ENCODE results near the gene PDP2.

Gene PDP2

DNA sequence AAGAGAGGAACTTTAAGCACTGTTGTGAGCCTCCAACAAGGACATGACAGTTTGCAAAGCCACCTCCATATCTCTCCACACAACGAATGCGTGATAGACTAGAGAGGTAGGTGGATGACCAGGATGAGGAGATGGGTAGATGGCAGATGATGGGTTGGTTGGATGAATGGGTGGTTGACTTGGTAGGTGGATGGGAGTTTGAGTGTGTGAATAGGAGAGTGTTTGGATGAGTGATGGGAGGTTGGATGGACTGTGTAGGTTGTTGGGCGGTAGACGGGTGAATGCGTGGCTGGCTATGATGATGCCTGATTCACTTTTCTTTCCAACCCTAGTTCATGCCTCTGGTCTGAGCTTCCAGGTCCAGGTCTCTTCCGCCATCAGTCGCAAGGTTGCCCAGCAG lies 34.2 kb downstream of the PDP2 start:
- Histone ChIP-seq H3K9me3 (ENCODE audit: insufficient read depth, low read depth, low read length) (no peaks in the 10 kb centered on the region), H2BK12ac (ENCODE audit: low read length) (no peak overlapping the region), H3K79me1 (ENCODE audit: low read length) (no peaks in the 10 kb centered on the region), H2AK5ac (ENCODE audit: low read length) (no peak overlapping the region), H2BK120ac (ENCODE audit: insufficient read depth, low read length, poor library complexity) (no peak overlapping the region), H3K36me3 (ENCODE audit: control insufficient read depth in 1 of 2, insufficient read depth in 2 of 2, low read length in 2 of 2) (no peaks in the 10 kb centered on the region), H3K4ac (ENCODE audit: low read depth, low read length) (no peak overlapping the region), H4K12ac (ENCODE audit: low read depth, low read length) (no peak overlapping the region), H3K4me2 (ENCODE audit: low read length) (no peak overlapping the region), H2AFZ (ENCODE audit: insufficient read depth, low read length, poor library complexity) (no peak overlapping the region), H3K18ac (ENCODE audit: low read length) (no peak overlapping the region), H4K8ac (ENCODE audit: low read depth, low read length) (no peak overlapping the region), H3K4me3 (ENCODE audit: low read depth, low read length) (no peak overlapping the region), H3K79me2 (ENCODE audit: control insufficient read depth, insufficient read depth, low read length, poor library complexity) (no peaks in the 10 kb centered on the region), H3K27me3 (ENCODE audit: insufficient read depth, low read length) (no peaks in the 10 kb centered on the region), H3K14ac (ENCODE audit: low read length) (no peak overlapping the region), H4K91ac (ENCODE audit: low read depth, low read length) (no peak overlapping the region), H3K4me1 (ENCODE audit: control insufficient read depth in 1 of 2, insufficient read depth in 2 of 2, low read length in 2 of 2) (no peaks in the 10 kb centered on the region), H3K9ac (ENCODE audit: low read length) (no peak overlapping the region), H3K23ac (ENCODE audit: low read length) (no peak overlapping the region), H2BK5ac (ENCODE audit: low read depth, low read length, poor library complexity) (no peak overlapping the region), H3K27ac (ENCODE audit: low read depth, low read length) (no peak overlapping the region)
- WGBS (ENCODE audit: extremely low coverage, insufficient coverage, insufficient read length): 100% methylated on average over 1 of the region's 7 CpGs
- no peak for DNase-seq

DNA sequence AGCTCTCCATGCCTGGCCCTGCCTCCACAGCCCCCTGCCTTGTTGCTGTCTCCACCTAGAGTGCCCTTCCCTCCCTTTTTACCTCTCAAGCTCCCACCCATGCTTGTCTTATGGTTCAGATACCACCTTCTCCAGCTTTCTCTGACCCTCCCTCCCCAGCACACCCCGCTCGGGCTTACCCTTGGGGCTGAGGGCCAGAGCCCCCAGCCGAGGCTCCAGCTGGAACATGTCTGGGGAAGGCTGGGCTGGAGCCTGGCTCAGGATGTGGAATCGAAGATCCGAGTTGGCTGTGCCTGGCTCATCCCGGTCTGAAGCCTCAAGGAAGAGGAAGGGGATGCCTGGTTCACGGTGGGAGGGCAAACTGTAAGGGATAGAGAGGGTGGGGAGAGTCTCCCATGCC lies 34.7 kb downstream of the PDP2 start:
- no peak overlapping the region for H2AK5ac ChIP-seq (ENCODE audit: low read length)
- no CpG with 5 or more reads among the region's 7 CpGs for WGBS (ENCODE audit: extremely low coverage, insufficient coverage, insufficient read length)
- no peak overlapping the region for H2BK120ac ChIP-seq (ENCODE audit: insufficient read depth, low read length, poor library complexity)
- H4K91ac ChIP-seq (ENCODE audit: low read depth, low read length): no peak overlapping the region
- no peak for DNase-seq
- H3K9me3 ChIP-seq (ENCODE audit: insufficient read depth, low read depth, low read length): no peaks in the 10 kb centered on the region
- H3K4me2 ChIP-seq (ENCODE audit: low read length): no peak overlapping the region
- no peak overlapping the region for H3K14ac ChIP-seq (ENCODE audit: low read length)
- no peak overlapping the region for H2AFZ ChIP-seq (ENCODE audit: insufficient read depth, low read length, poor library complexity)
- no peak overlapping the region for H3K23ac ChIP-seq (ENCODE audit: low read length)
- no peak overlapping the region for H4K8ac ChIP-seq (ENCODE audit: low read depth, low read length)
- H2BK5ac ChIP-seq (ENCODE audit: low read depth, low read length, poor library complexity): no peak overlapping the region
- H3K9ac ChIP-seq (ENCODE audit: low read length): no peak overlapping the region
- H3K4me1 ChIP-seq (ENCODE audit: control insufficient read depth in 1 of 2, insufficient read depth in 2 of 2, low read length in 2 of 2): no peaks in the 10 kb centered on the region
- H4K12ac ChIP-seq (ENCODE audit: low read depth, low read length): no peak overlapping the region
- no peak overlapping the region for H3K18ac ChIP-seq (ENCODE audit: low read length)
- H3K79me1 ChIP-seq (ENCODE audit: low read length): no peaks in the 10 kb centered on the region
- no peaks in the 10 kb centered on the region for H3K36me3 ChIP-seq (ENCODE audit: control insufficient read depth in 1 of 2, insufficient read depth in 2 of 2, low read length in 2 of 2)
- H3K79me2 ChIP-seq (ENCODE audit: control insufficient read depth, insufficient read depth, low read length, poor library complexity): no peaks in the 10 kb centered on the region
- no peak overlapping the region for H3K4ac ChIP-seq (ENCODE audit: low read depth, low read length)
- H3K27ac ChIP-seq (ENCODE audit: low read depth, low read length): no peak overlapping the region
- H2BK12ac ChIP-seq (ENCODE audit: low read length): no peak overlapping the region
- no peak overlapping the region for H3K4me3 ChIP-seq (ENCODE audit: low read depth, low read length)
- H3K27me3 ChIP-seq (ENCODE audit: insufficient read depth, low read length): no peaks in the 10 kb centered on the region

GRCh38 chr16:66916518-66916917 lies 36.2 kb downstream of the PDP2 start:
- Histone ChIP-seq H3K9ac (ENCODE audit: low read length) (no peak overlapping the region), H2BK120ac (ENCODE audit: insufficient read depth, low read length, poor library complexity) (no peak overlapping the region), H3K4me3 (ENCODE audit: low read depth, low read length) (no peak overlapping the region), H2AFZ (ENCODE audit: insufficient read depth, low read length, poor library complexity) (no peak overlapping the region), H3K27ac (ENCODE audit: low read depth, low read length) (no peak overlapping the region), H3K9me3 (ENCODE audit: insufficient read depth, low read depth, low read length) (no peaks in the 10 kb centered on the region), H3K18ac (ENCODE audit: low read length) (no peak overlapping the region), H3K4ac (ENCODE audit: low read depth, low read length) (no peak overlapping the region), H3K14ac (ENCODE audit: low read length) (no peak overlapping the region), H4K12ac (ENCODE audit: low read depth, low read length) (no peak overlapping the region), H3K36me3 (ENCODE audit: control insufficient read depth in 1 of 2, insufficient read depth in 2 of 2, low read length in 2 of 2) (no peaks in the 10 kb centered on the region), H2BK5ac (ENCODE audit: low read depth, low read length, poor library complexity) (no peak overlapping the region), H2AK5ac (ENCODE audit: low read length) (no peak overlapping the region), H4K8ac (ENCODE audit: low read depth, low read length) (no peak overlapping the region), H4K91ac (ENCODE audit: low read depth, low read length) (no peak overlapping the region), H3K27me3 (ENCODE audit: insufficient read depth, low read length) (no peaks in the 10 kb centered on the region), H3K79me2 (ENCODE audit: control insufficient read depth, insufficient read depth, low read length, poor library complexity) (no peaks in the 10 kb centered on the region), H2BK12ac (ENCODE audit: low read length) (no peak overlapping the region), H3K4me2 (ENCODE audit: low read length) (no peak overlapping the region), H3K4me1 (ENCODE audit: control insufficient read depth in 1 of 2, insufficient read depth in 2 of 2, low read length in 2 of 2) (no peaks in the 10 kb centered on the region), H3K79me1 (ENCODE audit: low read length) (no peaks in the 10 kb centered on the region), H3K23ac (ENCODE audit: low read length) (no peak overlapping the region)
- no CpG with 5 or more reads among the region's 6 CpGs for WGBS (ENCODE audit: extremely low coverage, insufficient coverage, insufficient read length)
- DNase-seq: no peak

- Histone ChIP-seq H2AK5ac (ENCODE audit: low read length) (no peak overlapping the region), H3K18ac (ENCODE audit: low read length) (no peak overlapping the region), H3K79me2 (ENCODE audit: control insufficient read depth, insufficient read depth, low read length, poor library complexity) (no peaks in the 10 kb centered on the region), H4K91ac (ENCODE audit: low read depth, low read length) (no peak overlapping the region), H3K4me2 (ENCODE audit: low read length) (no peak overlapping the region), H3K4me1 (ENCODE audit: control insufficient read depth in 1 of 2, insufficient read depth in 2 of 2, low read length in 2 of 2) (no peaks in the 10 kb centered on the region), H3K79me1 (ENCODE audit: low read length) (no peaks in the 10 kb centered on the region), H2BK120ac (ENCODE audit: insufficient read depth, low read length, poor library complexity) (no peak overlapping the region), H2BK12ac (ENCODE audit: low read length) (no peak overlapping the region), H3K36me3 (ENCODE audit: control insufficient read depth in 1 of 2, insufficient read depth in 2 of 2, low read length in 2 of 2) (no peaks in the 10 kb centered on the region), H2BK5ac (ENCODE audit: low read depth, low read length, poor library complexity) (no peak overlapping the region), H3K27me3 (ENCODE audit: insufficient read depth, low read length) (no peaks in the 10 kb centered on the region), H3K9ac (ENCODE audit: low read length) (no peak overlapping the region), H3K4me3 (ENCODE audit: low read depth, low read length) (no peak overlapping the region), H3K27ac (ENCODE audit: low read depth, low read length) (no peak overlapping the region), H3K23ac (ENCODE audit: low read length) (no peak overlapping the region), H3K9me3 (ENCODE audit: insufficient read depth, low read depth, low read length) (no peaks in the 10 kb centered on the region), H4K12ac (ENCODE audit: low read depth, low read length) (no peak overlapping the region), H3K14ac (ENCODE audit: low read length) (no peak overlapping the region), H4K8ac (ENCODE audit: low read depth, low read length) (no peak overlapping the region), H2AFZ (ENCODE audit: insufficient read depth, low read length, poor library complexity) (no peak overlapping the region), H3K4ac (ENCODE audit: low read depth, low read length) (no peak overlapping the region)
- no CpG with 5 or more reads among the region's 9 CpGs for WGBS (ENCODE audit: extremely low coverage, insufficient coverage, insufficient read length)
- no peak for DNase-seq
Measured at GRCh38 chr16:66917741-66918140, 37.4 kb downstream of the PDP2 start.
